Adrenal gland (tissue), 12 donors: ENCODE measurements around the gene C12orf60. TPM values are rescaled to one million over a fixed set of nuclear protein-coding genes. Genes with fewer than 3 reads are reported as not detected.

Experiments
- DNase-seq, 7 donors: peaks; one replicate each; pipeline ENCODE4 v3.0.0-alpha.2; 2019 to 2020
- H3K27ac ChIP-seq, 5 donors: fragments of 200-600 bp; sonication (generic) in 4 of 5; 1 replicate in 3 of 5; 2 replicates in 2 of 5; pipeline versions ENCODE4 v1.5.1 to v1.8.0; 2016 to 2020; ENCODE audit warnings: mild to moderate bottlenecking in 1 of 5
- H3K27me3 ChIP-seq: fragments of 200-600 bp; 2 replicates; pipeline ENCODE4 v1.8.0; 2021
- H3K36me3 ChIP-seq, 2 donors: fragments of 200-600 bp; replicated peaks in 1 of 2; 1 replicate in 1 of 2; 2 replicates in 1 of 2; pipeline versions ENCODE4 v1.5.1 to v1.8.0; 2018 to 2022
- H3K4me1 ChIP-seq, 2 donors: fragments of 200-600 bp; replicated peaks in 1 of 2; 1 replicate in 1 of 2; 2 replicates in 1 of 2; pipeline versions ENCODE4 v1.5.1 to v1.8.0; 2018 to 2021
- H3K4me3 ChIP-seq, 4 donors: fragments of 200-600 bp; sonication (generic) in 3 of 4; one replicate each; pipeline ENCODE4 v1.5.1; 2016 to 2018
- H3K9me3 ChIP-seq, 3 donors: fragments of 200-600 bp; sonication (generic) in 1 of 3; replicated peaks in 1 of 3; 1 replicate in 2 of 3; 2 replicates in 1 of 3; pipeline versions ENCODE4 v1.5.1 to v1.8.0; 2016 to 2021
- POLR2A ChIP-seq, 2 donors: fragments of 450-650 bp; IDR thresholded peaks; one replicate each; pipeline ENCODE4 v1.6.1; 2017; ENCODE audit warnings: antibody characterized with exemption in 2 of 2, mild to moderate bottlenecking in 2 of 2, moderate library complexity in 1 of 2
- WGBS, 4 donors: extraction: QIAGEN DNeasy Blood & Tissue Kit in 2 of 4; methylation state at CpG; one replicate each; pipeline versions ENCODE4 v1.1.5 to v1.1.7; 2013 to 2017; 5-methylcytosine and 5-hydroxymethylcytosine counted together
- intact Hi-C, 2 donors: fragments of 100-400 bp; cut with DNase I; formaldehyde crosslinking; loops; one replicate each; pipeline versions ENCODE4 v1.14.1 to v1.15.0; 2022 to 2023
- polyA plus RNA-seq, 3 donors: library from polyadenylated mRNA; stranded (reverse); fragments of 200-250 nt in 2 of 3; fragments of 350-450 nt in 1 of 3; fragmentation: Illumina TruSeq in 1 of 3; extraction: RNeasy Lipid Tissue Mini Kit (QIAGEN cat#74804) in 1 of 3; gene quantifications; one replicate each; pipeline ENCODE4 v1.2.3, GENCODE V29; 2013 to 2014
- total RNA-seq, 9 donors: library from RNA; depleted of rRNA in 4 of 9; stranded (reverse); fragments of >200 nt in 4 of 9; fragments of 120-200 nt in 1 of 9; fragmentation: NEBNext Ultra II Directional in 1 of 9; extraction: Animal tissue kit (Norgen Biotek cat#: 25700) in 1 of 9; gene quantifications; one replicate each; pipeline versions ENCODE4 v1.1.0 to v1.2.4, GENCODE V29; 2013 to 2023
- TF ChIP-seq, protein P1 (sequence below), 6 experiments: fragments of 450-650 bp in 4 of 6; fragments of 200-600 bp in 2 of 6; sonication (generic) in 1 of 6; IDR thresholded peaks; 1 replicate in 5 of 6; 2 replicates in 1 of 6; pipeline versions ENCODE4 v1.5.1 to v1.8.0; 2016 to 2021; ENCODE audit warnings: antibody characterized with exemption in 6 of 6, mild to moderate bottlenecking in 2 of 6, moderate library complexity in 1 of 6
- donor health status: healthy with polysubstance abuse.
- donor health status: Bipolar disorder and iron deficiency.
- donor health status: DM: yes; HTN: yes; CAD: no.
- donor health status: DM: no; HTN: no; CAD: no.
- donor health status: DM: no; HTN: no; CAD: no.
- donor health status: DM: yes; HTN: yes; CAD: no.

C12orf60 gene
- total and polyA plus RNA-seq, 12 donors: 2.6 to 12.5 (median 4.6) TPM

GRCh38 chr12:14780859-14781258 is 22.6 kb upstream of the C12orf60 start:
- TF ChIP-seq POLR2A (IDR thresholded peaks at IDR 0.05): no peak
- TF ChIP-seq, protein P1, sequence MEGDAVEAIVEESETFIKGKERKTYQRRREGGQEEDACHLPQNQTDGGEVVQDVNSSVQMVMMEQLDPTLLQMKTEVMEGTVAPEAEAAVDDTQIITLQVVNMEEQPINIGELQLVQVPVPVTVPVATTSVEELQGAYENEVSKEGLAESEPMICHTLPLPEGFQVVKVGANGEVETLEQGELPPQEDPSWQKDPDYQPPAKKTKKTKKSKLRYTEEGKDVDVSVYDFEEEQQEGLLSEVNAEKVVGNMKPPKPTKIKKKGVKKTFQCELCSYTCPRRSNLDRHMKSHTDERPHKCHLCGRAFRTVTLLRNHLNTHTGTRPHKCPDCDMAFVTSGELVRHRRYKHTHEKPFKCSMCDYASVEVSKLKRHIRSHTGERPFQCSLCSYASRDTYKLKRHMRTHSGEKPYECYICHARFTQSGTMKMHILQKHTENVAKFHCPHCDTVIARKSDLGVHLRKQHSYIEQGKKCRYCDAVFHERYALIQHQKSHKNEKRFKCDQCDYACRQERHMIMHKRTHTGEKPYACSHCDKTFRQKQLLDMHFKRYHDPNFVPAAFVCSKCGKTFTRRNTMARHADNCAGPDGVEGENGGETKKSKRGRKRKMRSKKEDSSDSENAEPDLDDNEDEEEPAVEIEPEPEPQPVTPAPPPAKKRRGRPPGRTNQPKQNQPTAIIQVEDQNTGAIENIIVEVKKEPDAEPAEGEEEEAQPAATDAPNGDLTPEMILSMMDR (IDR thresholded peaks at IDR 0.05): no peak
- Histone ChIP-seq H3K27ac (no peak overlapping the region), H3K9me3 (no peaks in the 10 kb centered on the region), H3K4me3 (no peak overlapping the region), H3K36me3 (peaks cover 0 to under 1% of the 10 kb centered on the region in 2 donors), H3K27me3 (no peaks in the 10 kb centered on the region), H3K4me1 (peaks cover 3% of the 10 kb centered on the region in 2 donors)
- intact Hi-C loops: no loop called here
- 82 to 92% (median 86%) methylated on average over 3 of the region's 3 CpGs for WGBS, 4 donors
- no peak for DNase-seq

- no peaks in the 10 kb centered on the region for H3K4me1 ChIP-seq
- DNase-seq: no peak
- no peak overlapping the region for H3K27ac ChIP-seq
- H3K9me3 ChIP-seq: no peaks in the 10 kb centered on the region
- no peak overlapping the region for H3K4me3 ChIP-seq
- no peaks in the 10 kb centered on the region for H3K27me3 ChIP-seq
- WGBS, 4 donors: 62 to 71% (median 70%) methylated on average over 2 of the region's 2 CpGs
- peaks cover 0 to 8% of the 10 kb centered on the region in 2 donors for H3K36me3 ChIP-seq
- intact Hi-C loops: no loop called here
- TF ChIP-seq POLR2A (IDR thresholded peaks at IDR 0.05): no peak
- TF ChIP-seq, protein P1 (IDR thresholded peaks at IDR 0.05): no peak
Measured at GRCh38 chr12:14781563-14781962, 21.9 kb upstream of the C12orf60 start.

DNA sequence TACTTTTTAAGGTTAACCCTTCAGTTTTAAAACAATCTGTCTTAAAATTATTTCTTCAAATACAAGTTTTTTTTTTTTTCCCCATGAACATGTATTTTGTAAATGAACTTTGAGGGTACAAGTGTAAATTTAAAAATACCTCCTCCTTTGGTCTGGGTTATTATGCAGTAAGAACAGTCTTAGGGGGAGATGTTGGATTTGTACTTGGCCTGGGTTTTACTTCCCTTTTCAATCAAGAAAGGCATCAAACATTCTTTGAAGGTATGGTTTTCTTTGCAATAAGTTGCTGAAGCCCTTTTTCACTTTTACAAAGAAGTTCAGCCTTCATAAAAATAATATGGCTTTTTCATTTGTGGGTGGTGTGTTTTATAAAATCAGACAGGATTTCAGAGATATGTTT is 20.7 kb upstream of the C12orf60 start:
- Histone ChIP-seq H3K36me3 (peaks cover 0 to 20% of the 10 kb centered on the region in 2 donors), H3K27ac (no peak overlapping the region), H3K27me3 (no peaks in the 10 kb centered on the region), H3K9me3 (no peaks in the 10 kb centered on the region), H3K4me3 (no peak overlapping the region), H3K4me1 (no peaks in the 10 kb centered on the region)
- no peak for DNase-seq
- intact Hi-C loops: no loop called here
- TF ChIP-seq, protein P1 (IDR thresholded peaks at IDR 0.05): no peak
- TF ChIP-seq POLR2A (IDR thresholded peaks at IDR 0.05): no peak

GRCh38 chr12:14784471-14784870 is 19.0 kb upstream of the C12orf60 start:
- Histone ChIP-seq H3K27me3 (no peaks in the 10 kb centered on the region), H3K9me3 (no peaks in the 10 kb centered on the region), H3K4me1 (no peaks in the 10 kb centered on the region), H3K27ac (no peak overlapping the region), H3K4me3 (no peak overlapping the region), H3K36me3 (peaks cover 0 to 37% of the 10 kb centered on the region in 2 donors)
- no peak for DNase-seq
- intact Hi-C loops: no loop called here
- TF ChIP-seq, protein P1 (IDR thresholded peaks at IDR 0.05): no peak
- TF ChIP-seq POLR2A (IDR thresholded peaks at IDR 0.05): no peak
- 93 to 98% (median 95%) methylated on average over 2 of the region's 2 CpGs for WGBS, 4 donors
